HG03196 (cell line): ENCODE data around the gene CCND3.
"Not testable (repeated sequence)": the region's sequence is repeated elsewhere in the genome, so short reads cannot be mapped to it uniquely, and the experiment has no call there.

Experiments used
- ATAC-seq: cut with Tn5 transposase; IDR thresholded peaks from one replicate; pipeline ENCODE4 v1.9.1; 2021; ENCODE audit not compliant: unreplicated experiment

Gene CCND3

DNA sequence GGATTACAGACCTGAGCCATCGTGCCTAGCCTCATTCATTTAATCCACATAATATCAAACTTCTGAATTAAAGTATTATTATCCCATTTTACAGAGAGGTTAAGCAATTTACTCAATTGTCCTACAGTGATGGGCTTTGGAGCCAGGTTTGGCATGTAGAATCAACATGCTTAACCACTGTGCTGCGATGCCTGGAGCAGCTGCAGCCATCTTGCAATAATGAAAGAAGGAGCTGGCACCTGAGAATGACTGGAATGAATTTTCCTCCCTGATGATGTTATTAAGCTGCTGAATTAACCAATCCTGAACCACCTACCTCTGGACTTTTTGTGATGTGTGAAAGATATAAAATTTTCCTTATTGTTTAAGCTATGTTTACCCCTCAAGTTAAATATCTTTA, 13.1 kb upstream of the CCND3 start:
- no peak for ATAC-seq

DNA sequence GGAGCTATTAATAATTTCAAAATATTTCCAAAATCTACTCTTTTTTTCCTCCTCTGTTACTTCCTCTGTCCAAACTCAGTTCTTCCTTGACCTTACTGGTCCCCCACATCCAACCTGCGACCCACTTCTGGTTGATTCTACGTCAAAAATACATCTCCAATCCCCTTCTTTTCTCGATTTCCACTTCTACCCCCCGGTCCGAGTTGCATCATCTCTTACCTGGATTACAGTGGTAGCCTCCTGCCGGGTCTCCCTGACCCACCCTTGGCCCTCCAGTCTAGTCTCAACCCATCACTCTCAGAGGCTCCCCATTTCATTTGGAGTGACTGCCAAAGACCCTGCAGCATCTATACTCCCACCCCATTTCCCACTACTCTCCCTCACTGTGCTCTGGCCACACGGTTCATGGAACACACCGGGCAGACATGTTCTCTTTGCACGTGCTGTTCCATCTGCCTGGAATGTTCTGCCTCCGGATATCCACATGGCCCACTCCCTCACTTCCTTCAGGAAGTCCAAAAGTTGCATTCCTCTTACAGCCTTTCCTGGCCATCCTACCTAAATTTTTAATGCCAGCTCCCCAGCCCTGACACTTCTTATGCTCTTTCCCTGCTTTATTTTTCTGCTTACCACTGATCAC, 6.1 kb upstream of the CCND3 start:
- no peak for ATAC-seq

DNA sequence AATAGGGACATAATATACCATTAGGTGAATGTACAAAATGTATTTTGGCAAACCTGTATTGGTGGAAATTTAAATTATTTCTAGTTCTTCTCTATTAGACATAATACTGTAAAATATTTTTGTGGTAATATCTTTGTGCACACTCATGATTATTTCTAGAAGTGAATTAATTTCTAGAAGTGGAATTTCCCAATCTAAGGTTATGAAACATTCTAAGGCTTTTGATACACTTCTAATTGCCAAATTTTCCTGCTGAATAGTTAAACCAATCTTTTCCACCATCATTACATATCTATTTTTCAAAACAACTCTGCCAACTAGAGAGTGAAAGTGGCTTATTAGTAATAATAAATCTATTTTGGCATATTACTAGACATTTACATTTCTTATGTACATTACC, 1.8 kb upstream of the CCND3 start:
- ATAC-seq = no peak

DNA sequence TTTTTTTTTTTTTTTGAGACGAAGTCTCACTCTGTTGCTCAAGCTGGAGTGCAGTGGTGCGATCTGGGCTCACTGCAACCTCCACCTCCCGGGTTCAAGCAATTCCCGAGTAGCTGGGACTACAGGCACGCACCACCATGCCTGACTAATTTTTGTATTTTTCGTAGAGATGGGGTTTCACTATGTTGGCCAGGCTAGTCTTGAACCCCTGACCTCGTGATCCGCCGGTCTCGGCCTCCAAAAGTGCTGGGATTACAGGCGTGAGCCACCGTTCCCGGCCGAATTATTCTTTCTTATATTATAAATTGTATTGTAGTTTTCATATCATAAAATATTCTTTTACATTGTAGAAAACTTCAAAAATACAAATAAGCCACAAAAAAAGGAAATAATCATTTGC, 1.3 kb upstream of the CCND3 start:
- ATAC-seq = not testable (repeated sequence)

DNA sequence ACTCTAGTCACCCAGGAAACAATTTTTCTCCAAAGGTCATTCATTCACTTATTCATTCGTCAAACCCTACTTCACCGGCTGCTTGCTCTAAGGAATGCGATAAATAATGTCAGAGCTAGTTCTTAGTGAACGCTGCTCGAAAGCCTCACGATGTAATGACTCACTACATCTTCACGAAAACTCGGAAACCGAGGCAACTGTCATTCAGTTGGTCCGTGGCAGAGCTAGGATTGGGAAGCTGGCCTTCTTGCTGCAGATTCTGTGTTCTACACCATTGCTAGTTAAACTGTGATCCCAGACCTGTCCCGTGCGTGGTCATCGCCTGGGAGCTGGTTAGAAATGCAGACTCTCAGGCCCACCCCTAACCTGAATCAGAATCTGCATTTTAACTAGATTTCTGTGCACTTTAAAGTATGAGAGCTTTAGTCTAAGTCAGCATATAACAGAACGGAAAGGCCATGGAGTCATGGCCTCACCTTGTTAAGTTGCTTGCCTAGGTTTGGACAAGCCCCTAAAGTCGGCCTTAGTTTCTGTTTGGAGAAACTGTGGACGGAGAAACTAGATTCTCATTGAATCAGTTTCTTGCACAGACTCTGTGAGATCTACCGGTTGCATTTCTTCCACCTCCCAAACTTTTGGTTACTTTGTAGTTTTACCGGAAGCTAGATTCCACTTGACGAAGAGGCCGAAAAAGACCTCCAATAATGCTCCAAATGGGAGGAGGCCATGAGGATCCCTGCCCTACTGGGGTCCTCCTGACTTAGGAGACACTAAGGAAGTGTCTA, 651 bp upstream of the CCND3 start:
- peak; percentile 4 for ATAC-seq

DNA sequence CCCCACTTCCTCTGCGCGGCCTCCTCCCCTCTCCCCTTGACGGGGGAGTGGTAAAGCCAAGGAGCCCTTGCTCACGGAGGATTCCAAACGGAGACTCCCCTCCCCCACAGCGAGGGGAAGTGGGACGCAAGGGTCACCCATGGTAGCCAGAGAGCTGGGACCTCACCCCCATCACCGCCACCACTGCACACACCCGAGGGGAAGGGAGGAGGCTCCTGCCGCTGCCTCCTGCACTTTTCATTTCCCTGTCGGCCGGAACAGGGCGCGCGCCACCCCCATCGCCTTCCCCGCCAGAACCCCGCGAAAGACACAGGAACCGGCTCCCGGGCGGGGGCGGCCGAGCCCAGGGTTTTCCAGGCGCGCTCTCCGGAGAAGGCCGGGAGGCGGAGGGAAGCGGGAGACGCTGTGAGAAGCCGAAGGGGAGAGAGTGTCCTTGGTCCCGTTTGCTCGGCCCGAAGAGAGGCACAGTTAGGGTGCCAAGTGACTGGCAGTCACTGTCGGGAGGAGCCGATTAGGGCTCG, 789 bp downstream of the CCND3 start:
- no peak for ATAC-seq

DNA sequence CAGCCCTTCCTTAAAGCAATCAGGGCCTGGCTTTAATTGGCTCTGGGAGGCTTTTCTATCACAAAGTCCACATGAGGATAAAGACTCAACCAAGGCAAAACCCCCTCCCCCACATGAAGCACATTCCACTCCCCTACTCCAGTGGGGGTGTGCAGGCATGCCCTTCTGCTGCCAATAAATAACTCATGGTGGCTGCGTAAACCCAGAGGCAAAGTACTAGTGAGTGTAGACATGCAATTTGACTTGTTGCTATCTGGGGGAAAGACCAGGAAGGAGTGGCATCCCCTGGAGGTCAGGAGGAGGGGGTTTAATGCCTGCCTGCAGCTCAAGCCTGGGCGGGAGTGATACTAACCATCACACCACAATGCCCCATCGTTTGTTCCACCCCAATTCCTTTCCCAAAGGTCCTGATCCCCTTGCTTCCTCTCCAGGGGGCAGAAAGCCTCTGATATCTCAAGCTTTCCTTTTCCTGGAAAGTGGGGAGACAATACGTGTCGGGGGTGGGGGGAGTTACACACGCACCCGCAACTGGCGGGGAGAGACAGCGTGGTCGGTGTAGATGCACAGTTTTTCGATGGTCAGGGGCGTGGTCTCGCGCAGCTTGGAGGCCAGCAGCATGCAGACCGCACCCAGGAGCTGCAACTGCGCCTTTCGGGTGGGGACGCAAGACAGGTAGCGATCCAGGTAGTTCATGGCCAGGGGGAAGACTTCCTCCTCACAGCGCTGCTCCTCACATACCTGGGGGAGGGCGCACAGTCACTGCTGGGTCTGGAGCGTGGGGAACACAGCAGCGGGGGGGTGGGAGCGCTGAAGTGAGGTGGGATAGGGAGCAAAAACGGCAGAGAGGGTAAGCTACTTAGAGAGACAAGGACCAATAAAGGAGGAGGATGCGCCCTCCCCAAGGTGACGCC, 1.5 kb downstream of the CCND3 start:
- no peak for ATAC-seq

DNA sequence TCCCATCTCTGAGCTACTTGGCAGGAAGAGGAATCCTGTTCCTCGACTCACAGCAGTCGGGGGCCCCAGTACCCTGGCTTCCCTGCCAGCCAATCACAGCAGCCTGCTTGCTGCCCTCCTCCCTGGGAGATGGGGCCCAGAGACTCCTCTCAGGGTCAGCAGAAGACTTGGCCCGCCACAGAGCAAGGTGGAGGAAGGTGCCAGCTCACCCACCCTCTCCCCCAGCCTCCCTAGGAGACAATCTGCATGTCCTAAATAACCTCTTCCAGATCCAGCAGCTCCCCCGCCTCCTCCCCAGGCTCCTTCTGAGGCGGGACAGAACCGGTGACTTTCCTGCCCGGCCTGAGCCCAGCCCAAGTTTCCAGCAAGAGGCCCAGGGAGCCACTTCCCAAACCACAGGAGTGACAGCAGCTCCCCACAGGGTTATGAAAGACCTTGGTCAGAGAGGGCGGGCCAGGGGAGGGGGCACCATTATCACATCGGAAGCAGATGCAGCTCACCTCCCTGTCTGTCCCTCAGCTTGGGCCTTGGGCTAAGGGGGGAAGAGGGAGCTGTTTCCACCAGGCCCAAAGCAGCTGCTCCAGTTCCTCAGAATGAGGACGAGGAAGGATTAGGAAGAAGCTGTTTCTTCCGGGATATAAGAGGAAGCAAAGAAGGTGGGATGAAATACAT, 2.3 kb downstream of the CCND3 start:
- ATAC-seq = no peak

DNA sequence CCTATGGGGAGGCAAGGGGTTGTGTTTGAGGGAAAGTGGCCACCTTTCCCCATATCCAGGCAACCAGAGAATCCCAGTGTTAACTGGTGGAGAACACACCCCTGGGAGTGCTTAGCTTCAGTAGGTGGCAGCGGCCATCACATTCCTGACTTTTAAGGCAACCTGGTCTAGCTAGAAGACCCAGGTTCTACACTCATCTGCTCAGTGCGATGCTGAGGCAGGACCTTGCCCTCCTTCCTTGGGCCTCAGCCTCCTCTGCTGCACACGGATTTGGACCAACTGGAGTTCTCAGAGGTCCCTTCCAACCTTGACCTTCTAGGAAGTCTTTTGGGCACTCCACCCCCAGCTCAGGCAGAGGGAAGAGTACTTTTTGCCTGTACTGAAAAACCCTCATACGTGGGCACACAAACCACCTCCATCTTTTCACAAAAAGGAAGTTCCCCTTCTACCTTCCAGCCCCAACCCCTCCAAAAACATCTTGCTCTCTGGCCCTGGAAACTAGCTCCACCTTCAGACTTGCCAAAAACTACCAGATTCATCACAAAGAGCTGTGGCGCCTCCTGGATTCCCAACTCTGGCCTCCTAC, 2.9 kb downstream of the CCND3 start:
- ATAC-seq = no peak

DNA sequence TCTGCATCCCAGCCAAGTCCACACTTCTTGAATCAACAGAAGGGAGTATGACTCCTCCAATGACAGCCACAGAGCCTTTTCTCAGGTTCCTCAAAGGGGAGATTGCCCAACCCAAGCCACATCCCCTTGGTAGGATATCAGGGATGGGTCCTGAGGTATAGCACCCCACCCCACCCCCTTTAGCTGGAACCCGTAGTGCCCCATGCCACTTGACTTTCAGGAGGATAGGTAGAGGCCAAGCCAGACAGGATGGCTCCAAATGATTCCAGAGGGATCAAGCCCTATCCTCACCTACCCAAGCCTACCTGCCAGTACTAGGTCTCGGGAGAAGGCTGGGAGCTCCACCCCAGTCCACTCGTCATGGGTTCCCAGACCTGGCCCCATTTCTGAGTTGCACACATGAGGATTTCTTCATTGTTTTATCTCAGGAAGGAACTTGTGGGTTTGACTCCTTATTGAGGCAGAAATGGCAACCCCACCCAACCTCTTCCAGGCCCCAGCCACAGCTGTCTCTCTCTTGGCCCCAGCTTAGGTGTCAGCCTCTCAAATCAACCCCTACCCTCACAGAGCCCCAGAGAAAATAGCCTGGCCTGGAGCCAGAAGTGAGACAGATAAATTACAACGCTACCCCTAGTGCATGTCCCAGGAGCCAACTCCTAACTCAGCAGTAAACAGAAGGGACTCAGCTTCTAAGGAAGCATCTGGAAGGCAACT, 3.6 kb downstream of the CCND3 start:
- ATAC-seq = no peak

DNA sequence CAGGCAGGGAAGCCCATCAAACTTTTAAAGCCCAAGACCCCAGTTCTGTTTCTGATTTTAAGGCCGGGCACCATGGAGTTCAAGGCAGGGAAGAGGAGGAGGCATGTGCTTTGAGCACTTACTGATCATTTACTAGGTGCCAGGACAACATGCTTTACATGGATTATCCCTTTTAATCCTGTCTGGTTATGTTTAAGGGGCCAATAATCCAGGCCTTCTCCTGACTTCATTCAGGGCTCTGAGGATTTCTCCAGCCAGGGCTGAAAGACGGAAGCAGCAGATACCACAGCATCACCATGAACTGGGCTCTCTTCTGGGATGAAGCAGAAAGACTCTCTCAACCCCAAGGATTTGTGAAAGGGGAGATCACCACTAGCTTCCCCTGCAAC, 4.1 kb downstream of the CCND3 start:
- ATAC-seq = no peak

DNA sequence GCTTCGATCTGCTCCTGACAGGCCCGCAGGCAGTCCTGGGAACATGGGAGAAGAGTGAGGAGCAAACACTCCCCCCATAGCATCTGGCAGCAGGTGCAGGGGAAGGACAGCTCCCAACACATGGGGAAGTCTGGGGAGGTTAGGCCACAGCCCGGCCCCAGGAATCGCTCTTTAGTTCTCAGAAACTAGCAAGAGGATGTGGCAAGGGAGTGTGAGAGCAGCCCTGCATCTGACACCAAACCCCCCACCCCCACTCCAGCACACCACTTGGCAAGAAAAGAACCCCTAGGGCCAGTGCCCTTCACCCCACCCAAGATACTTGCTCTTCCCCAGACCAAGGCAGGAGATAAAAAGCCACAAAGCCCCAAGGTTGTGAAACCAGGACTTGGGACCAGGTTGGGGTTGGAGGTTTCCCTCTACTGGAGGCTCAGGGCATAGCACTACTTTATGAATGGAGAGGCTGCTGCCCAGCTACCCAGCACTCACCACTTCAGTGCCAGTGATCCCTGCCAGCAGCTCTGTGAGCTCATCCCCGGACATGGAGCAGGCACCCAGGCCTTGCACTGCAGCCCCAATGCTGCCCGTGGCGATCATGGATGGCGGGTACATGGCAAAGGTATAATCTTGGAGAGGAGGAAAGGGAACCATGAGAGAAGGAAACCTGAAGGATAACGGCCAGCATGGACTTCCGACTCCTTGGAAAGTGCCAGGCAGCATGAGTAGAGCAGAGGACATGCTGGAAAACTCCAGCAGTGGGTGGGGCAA, 5.4 kb downstream of the CCND3 start:
- peak; percentile 52 for ATAC-seq

DNA sequence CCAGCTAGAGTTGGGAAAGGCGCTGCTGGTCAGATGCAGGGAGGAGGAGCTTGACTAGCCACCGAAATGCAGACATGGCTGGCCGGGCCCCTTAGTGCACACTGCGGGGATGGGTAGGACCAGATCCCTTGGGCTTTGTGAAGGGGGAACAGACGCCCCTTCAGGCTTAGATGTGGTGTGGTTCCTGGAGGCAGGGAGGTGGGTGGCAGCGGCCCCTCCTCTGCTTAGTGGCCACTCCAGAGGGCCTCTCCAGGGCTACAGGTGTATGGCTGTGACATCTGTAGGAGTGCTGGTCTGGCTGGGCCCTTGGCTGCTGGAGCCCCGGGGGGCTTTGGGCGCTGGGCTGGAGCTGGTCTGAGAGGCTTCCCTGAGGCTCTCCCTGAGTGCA, 5.9 kb downstream of the CCND3 start:
- no peak for ATAC-seq

DNA sequence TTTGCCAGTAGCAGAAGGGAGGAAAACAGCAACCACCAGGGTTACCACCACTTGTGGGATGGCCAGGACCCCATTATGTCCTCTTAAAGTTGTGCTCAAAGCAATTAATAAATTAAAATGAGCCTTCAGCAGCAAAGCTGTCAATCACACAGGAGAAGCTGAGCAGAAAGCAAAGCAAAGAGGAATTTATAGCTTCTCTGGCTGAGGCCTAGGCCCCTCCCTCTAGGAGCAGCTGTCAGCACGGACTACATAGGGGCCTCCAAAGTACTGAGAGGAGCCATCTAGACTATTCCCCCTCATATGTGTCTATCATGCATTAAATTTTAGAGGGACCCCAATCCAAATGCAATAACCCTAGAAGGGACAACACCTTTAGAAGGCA, 6.4 kb downstream of the CCND3 start:
- ATAC-seq = no peak

DNA sequence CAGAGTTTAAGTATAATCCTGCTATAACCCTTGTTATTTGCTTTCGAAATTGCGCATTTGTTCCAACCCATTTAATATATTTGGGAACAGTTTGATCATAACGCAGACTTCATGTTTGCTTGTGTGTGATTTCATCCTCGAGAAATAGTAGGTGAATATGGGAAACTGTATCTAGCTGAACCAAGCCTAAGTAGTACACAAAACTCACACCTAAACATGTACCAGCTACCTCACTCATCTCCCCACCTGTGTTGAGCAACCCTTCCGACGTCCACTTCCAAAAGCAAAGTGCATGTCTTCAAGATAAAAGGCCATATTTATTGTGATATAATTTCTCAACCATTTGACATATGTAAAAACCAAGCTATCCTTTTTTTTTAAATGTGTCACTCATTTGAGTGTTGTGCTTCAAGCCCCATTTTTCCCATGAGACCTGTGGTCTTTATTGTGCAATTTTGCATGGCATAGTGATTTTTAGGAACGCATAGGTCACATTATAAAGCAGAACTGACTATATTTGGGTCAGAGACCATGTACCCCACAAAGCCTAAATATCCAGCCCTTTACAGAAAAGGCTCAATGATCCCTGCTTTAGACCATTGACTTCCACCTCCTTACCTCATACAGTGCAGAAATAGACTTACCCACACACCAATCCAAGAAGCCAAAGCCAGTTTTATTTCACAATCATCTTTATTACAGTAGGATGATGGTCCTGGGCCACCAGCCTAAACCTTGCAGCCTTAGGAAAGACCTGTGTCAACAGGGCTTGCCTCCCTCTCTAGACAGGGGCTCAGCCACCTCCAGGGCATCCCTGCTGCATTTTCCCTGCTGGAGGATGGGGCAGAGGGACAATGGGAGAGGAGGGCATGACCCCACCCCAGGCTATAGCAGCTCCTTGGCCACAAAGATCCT, 7.1 kb downstream of the CCND3 start:
- ATAC-seq = no peak

DNA sequence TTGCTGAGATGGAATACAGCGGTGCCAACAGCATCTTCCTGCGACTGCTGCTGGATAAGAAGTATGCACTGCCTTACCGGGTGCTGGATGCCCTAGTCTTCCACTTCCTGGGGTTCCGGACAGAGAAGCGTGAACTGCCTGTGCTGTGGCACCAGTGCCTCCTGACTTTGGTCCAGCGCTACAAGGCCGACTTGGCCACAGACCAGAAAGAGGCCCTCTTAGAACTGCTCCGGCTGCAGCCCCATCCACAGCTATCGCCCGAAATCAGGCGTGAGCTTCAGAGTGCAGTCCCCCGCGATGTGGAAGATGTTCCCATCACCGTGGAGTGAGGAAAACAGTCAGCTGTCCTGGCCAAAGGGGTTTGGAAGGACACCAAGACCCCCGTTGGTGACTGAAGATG, 9.2 kb downstream of the CCND3 start:
- no peak for ATAC-seq

DNA sequence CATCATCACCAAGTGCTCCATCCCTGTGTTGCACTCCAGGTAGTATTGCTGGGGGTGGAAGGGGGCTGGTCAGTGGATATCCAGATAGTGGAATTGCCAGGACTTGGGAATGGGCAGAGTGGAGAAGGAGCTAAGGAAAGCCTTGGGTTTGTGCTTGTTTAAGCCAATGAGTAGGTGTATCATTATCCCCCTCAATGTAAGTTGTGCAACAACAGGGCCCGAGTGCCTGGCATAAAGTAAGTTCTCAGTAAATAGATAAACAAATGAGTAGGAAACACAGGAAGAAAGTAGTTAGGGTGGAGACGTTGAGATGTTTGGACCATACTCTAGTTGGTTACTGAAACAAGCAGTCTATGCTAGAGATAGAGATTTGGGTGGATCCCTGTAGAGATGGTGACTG, 9.8 kb downstream of the CCND3 start:
- ATAC-seq = no peak

DNA sequence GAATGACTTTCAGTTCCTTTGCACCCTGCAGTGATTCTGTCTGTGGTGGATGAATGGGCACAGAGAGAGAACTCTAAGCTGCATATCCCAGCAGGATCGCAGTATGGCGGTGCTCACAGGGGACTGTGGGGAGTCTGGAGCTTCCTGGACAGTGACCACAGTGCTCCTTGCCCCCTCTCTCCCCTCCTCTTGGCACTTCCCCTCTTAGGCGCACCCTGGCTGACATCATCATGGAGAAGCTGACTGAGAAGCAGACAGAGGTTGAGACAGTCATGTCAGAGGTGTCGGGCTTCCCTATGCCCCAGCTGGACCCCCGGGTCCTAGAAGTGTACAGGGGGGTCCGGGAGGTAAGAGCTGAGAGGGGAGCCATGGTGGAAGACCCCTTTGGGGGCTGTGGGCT, 11.7 kb downstream of the CCND3 start:
- ATAC-seq = no peak
